H9 (cell line): ENCODE measurements around the gene BTBD18. TPM values are rescaled to one million over a fixed set of nuclear protein-coding genes. Genes with fewer than 3 reads are reported as not detected.

Source experiments
- DNase-seq: peaks from one replicate; pipeline ENCODE4 v3.0.0-alpha.2; 2017
- H2AFZ ChIP-seq: one replicate; pipeline ENCODE4 v1.6.1; 2013; ENCODE audit warnings: mild to moderate bottlenecking, low read length, control low read depth, moderate library complexity
- H2AK5ac ChIP-seq: 2 replicates; pipeline ENCODE4 v1.6.1; 2013; ENCODE audit warnings: low read length, control low read depth, mixed read lengths; ENCODE audit not compliant: insufficient read length
- H2BK120ac ChIP-seq: one replicate; pipeline ENCODE4 v1.6.1; 2013; ENCODE audit warnings: low read depth, mild to moderate bottlenecking, low read length, control low read depth, inconsistent platforms; ENCODE audit not compliant: poor library complexity, severe bottlenecking
- H2BK12ac ChIP-seq: 2 replicates; pipeline ENCODE4 v1.6.1; 2013; ENCODE audit warnings: low read length, control low read depth, mixed read lengths, low read depth; ENCODE audit not compliant: insufficient read length
- H2BK15ac ChIP-seq: 2 replicates; pipeline ENCODE4 v1.6.1; 2013; ENCODE audit warnings: low read depth, low read length, control low read depth
- H2BK20ac ChIP-seq: one replicate; pipeline ENCODE4 v1.6.1; 2013; ENCODE audit warnings: low read depth, mild to moderate bottlenecking, low read length, control low read depth, inconsistent platforms; ENCODE audit not compliant: poor library complexity, severe bottlenecking
- H2BK5ac ChIP-seq: 2 replicates; pipeline ENCODE4 v1.6.1; 2013; ENCODE audit warnings: low read length, control low read depth, mixed read lengths; ENCODE audit not compliant: insufficient read length
- H3K14ac ChIP-seq: 2 replicates; pipeline ENCODE4 v1.6.1; 2013; ENCODE audit warnings: low read length, control low read depth; ENCODE audit not compliant: insufficient read depth
- H3K18ac ChIP-seq: 2 replicates; pipeline ENCODE4 v1.6.1; 2013; ENCODE audit warnings: low read depth, mild to moderate bottlenecking, mixed read lengths, low read length, control low read depth; ENCODE audit not compliant: insufficient read length
- H3K23ac ChIP-seq: 2 replicates; pipeline ENCODE4 v1.6.1; 2013; ENCODE audit warnings: low read length, control low read depth, mixed read lengths, low read depth; ENCODE audit not compliant: insufficient read length
- H3K23me2 ChIP-seq: 2 replicates; pipeline ENCODE4 v1.6.1; 2013; ENCODE audit warnings: low read depth, mild to moderate bottlenecking, mixed read lengths, low read length, control low read depth; ENCODE audit not compliant: insufficient read length, poor library complexity, severe bottlenecking
- H3K27ac ChIP-seq: 2 replicates; pipeline ENCODE4 v1.5.1; 2013; ENCODE audit warnings: low read length, control low read depth, mixed read lengths, low read depth; ENCODE audit not compliant: insufficient read length
- H3K27me3 ChIP-seq: 2 replicates; pipeline ENCODE4 v1.6.1; 2013; ENCODE audit warnings: low read length, control low read depth, inconsistent platforms; ENCODE audit not compliant: insufficient read depth
- H3K4ac ChIP-seq: 2 replicates; pipeline ENCODE4 v1.6.1; 2013; ENCODE audit warnings: low read depth, mild to moderate bottlenecking, control low read depth, inconsistent platforms, low read length, moderate library complexity
- H3K4me1 ChIP-seq: 2 replicates; pipeline ENCODE4 v1.6.1; 2013; ENCODE audit warnings: low read length, control low read depth, inconsistent platforms; ENCODE audit not compliant: insufficient read depth
- H3K4me2 ChIP-seq: 2 replicates; pipeline ENCODE4 v1.6.1; 2013; ENCODE audit warnings: low read length, control low read depth, mixed read lengths; ENCODE audit not compliant: insufficient read length, insufficient read depth
- H3K56ac ChIP-seq: 2 replicates; pipeline ENCODE4 v1.6.1; 2013; ENCODE audit warnings: low read depth, mild to moderate bottlenecking, mixed read lengths, low read length, control low read depth; ENCODE audit not compliant: insufficient read length
- H3K79me1 ChIP-seq: 2 replicates; pipeline ENCODE4 v1.6.1; 2013; ENCODE audit warnings: low read depth, mild to moderate bottlenecking, moderate library complexity, low read length, control low read depth, inconsistent platforms; ENCODE audit not compliant: insufficient read depth, poor library complexity, severe bottlenecking
- H3K79me2 ChIP-seq: 2 replicates; pipeline ENCODE4 v1.6.1; 2013; ENCODE audit warnings: low read length, control low read depth, inconsistent platforms; ENCODE audit not compliant: insufficient read depth
- H3K9ac ChIP-seq: 2 replicates; pipeline ENCODE4 v1.6.1; 2013; ENCODE audit warnings: low read length, control low read depth, mixed read lengths; ENCODE audit not compliant: insufficient read length; ENCODE audit errors: extremely low read depth
- H3K9me3 ChIP-seq: one replicate; pipeline ENCODE4 v1.6.1; 2013; ENCODE audit warnings: low read depth, low read length, inconsistent platforms; ENCODE audit not compliant: control insufficient read depth
- H3T11ph ChIP-seq: one replicate; pipeline ENCODE4 v1.6.1; 2013; ENCODE audit warnings: mild to moderate bottlenecking, low read length, control low read depth, inconsistent platforms
- H4K20me1 ChIP-seq: one replicate; pipeline ENCODE4 v1.6.1; 2013; ENCODE audit not compliant: control insufficient read depth, insufficient read length, insufficient read depth
- H4K5ac ChIP-seq: 2 replicates; pipeline ENCODE4 v1.6.1; 2013; ENCODE audit warnings: low read depth, mild to moderate bottlenecking, mixed read lengths, low read length, control low read depth; ENCODE audit not compliant: insufficient read length
- H4K8ac ChIP-seq: replicated peaks from 2 replicates; pipeline ENCODE4 v1.6.1; 2013; ENCODE audit warnings: low read length, control low read depth, mixed read lengths, low read depth; ENCODE audit not compliant: insufficient read length
- H4K91ac ChIP-seq: 2 replicates; pipeline ENCODE4 v1.6.1; 2013; ENCODE audit warnings: low read depth, mild to moderate bottlenecking, moderate library complexity, mixed read lengths, low read length, control low read depth; ENCODE audit not compliant: insufficient read length
- H3K27ac Mint-ChIP-seq, 3 experiments: 2 replicates in 2 of 3; 3 replicates in 1 of 3; pipeline ENCODE4 v1.8.0; 2020 to 2021; ENCODE audit warnings: mixed read lengths in 3 of 3, mild to moderate bottlenecking in 1 of 3, moderate library complexity in 1 of 3
- H3K27me3 Mint-ChIP-seq: 2 replicates; pipeline ENCODE4 v1.8.0; 2021; ENCODE audit warnings: low read depth, mild to moderate bottlenecking, moderate library complexity, mixed read lengths
- H3K36me3 Mint-ChIP-seq, 3 experiments: 2 replicates in 2 of 3; 3 replicates in 1 of 3; pipeline ENCODE4 v1.8.0; 2020 to 2021; ENCODE audit warnings: low read depth in 3 of 3, mixed read lengths in 3 of 3; ENCODE audit not compliant: insufficient read depth in 1 of 3
- H3K4me1 Mint-ChIP-seq, 2 experiments: 2 replicates each; pipeline ENCODE4 v1.8.0; 2020; ENCODE audit warnings: mixed read lengths in 2 of 2
- H3K4me3 Mint-ChIP-seq, 2 experiments: 2 replicates in 1 of 2; 3 replicates in 1 of 2; pipeline ENCODE4 v1.8.0; 2020 to 2021; ENCODE audit warnings: mild to moderate bottlenecking in 2 of 2, mixed read lengths in 2 of 2, moderate library complexity in 1 of 2
- H3K9me3 Mint-ChIP-seq, 2 experiments: 2 replicates in 1 of 2; 3 replicates in 1 of 2; pipeline ENCODE4 v1.8.0; 2020; ENCODE audit warnings: mild to moderate bottlenecking in 2 of 2, mixed read lengths in 2 of 2, moderate library complexity in 1 of 2
- CTCF ChIP-seq: fragments of 200-600 bp; sonication (generic); conservative IDR thresholded peaks from 3 replicates; pipeline ENCODE4 v1.8.0; 2021; ENCODE audit warnings: antibody characterized with exemption, mild to moderate bottlenecking
- WGBS: extraction: QIAGEN DNeasy Blood & Tissue Kit; methylation state at CpG from one replicate; pipeline ENCODE4 v1.1.7; 2013; ENCODE audit warnings: missing lambda C conversion rate, low lambda C conversion rate, mixed read lengths; ENCODE audit not compliant: insufficient read length; ENCODE audit errors: extremely low coverage; 5-methylcytosine and 5-hydroxymethylcytosine counted together
- total RNA-seq: library from RNA; stranded (reverse); gene quantifications from 2 replicates; pipeline ENCODE4 v1.2.1, GENCODE V29; 2021

BTBD18 gene
- total RNA-seq, 1 experiment from 2014 or later, result not detected

GRCh38 chr11:57752954-57753353 lies 1.3 kb upstream of the BTBD18 start:
- Histone ChIP-seq H3K14ac (no peak overlapping the region), H3K9ac (no peak overlapping the region), H3K56ac (no peak overlapping the region), H4K8ac (no peak overlapping the region), H4K5ac (no peak overlapping the region), H3K79me2 (no peaks in the 10 kb centered on the region), H2BK15ac (no peak overlapping the region), H3K18ac (no peak overlapping the region), H3K23ac (no peak overlapping the region), H2BK20ac (no peak overlapping the region), H3K4me2 (no peak overlapping the region), H2BK120ac (no peak overlapping the region), H3K9me3 (no peaks in the 10 kb centered on the region), H4K91ac (no peak overlapping the region), H3K27me3 (no peaks in the 10 kb centered on the region), H2AFZ (no peak overlapping the region), H2BK12ac (no peak overlapping the region), H3T11ph (no peak overlapping the region), H4K20me1 (no peaks in the 10 kb centered on the region), H3K4me1 (no peaks in the 10 kb centered on the region; the same call in 1 of the 2 replicates), H2AK5ac (no peak overlapping the region), H3K4ac (no peak overlapping the region), H2BK5ac (no peak overlapping the region), H3K27ac (no peak overlapping the region), H3K23me2 (no peaks in the 10 kb centered on the region), H3K79me1 (no peaks in the 10 kb centered on the region)
- Mint-ChIP-seq H3K27me3 (no peaks in the 10 kb centered on the region; the same call in 1 of the 2 replicates), H3K9me3 (no peaks in the 10 kb centered on the region), H3K27ac (peak overlapping the region in 1 of 3 experiments; percentile 73; a peak in 1 of 7 replicates), H3K4me3 (no peak overlapping the region), H3K4me1 (peaks cover 5 to 7% of the 10 kb centered on the region in 2 experiments; a peak in 3 of 4 replicates), H3K36me3 (no peaks in the 10 kb centered on the region)
- TF ChIP-seq CTCF, result no peak
- peak; percentile 52 for DNase-seq
- no CpG with 5 or more reads among the region's 30 CpGs for WGBS
